ENCODE data around the gene MACROH2A1.

The MACROH2A1 gene

GRCh38 chr5:135342551-135342875 lies 56.5 kb downstream of the MACROH2A1 start:
- H3K36me3 ChIP-seq (ENCODE audit: low read depth) = peaks cover 94% of the 10 kb centered on the region

GRCh38 chr5:135341696-135342550 lies 57.1 kb downstream of the MACROH2A1 start:
- ATAC-seq (ENCODE audit: low read depth) (no peak), DNase-seq (ENCODE audit: low spot score) (no peak)
- Histone ChIP-seq H3K9me3 (ENCODE audit: severe bottlenecking) (no peaks in the 10 kb centered on the region), H3K4me3 (ENCODE audit: severe bottlenecking) (no peak overlapping the region), H3K36me3 (ENCODE audit: low read depth) (peaks cover 93% of the 10 kb centered on the region), H3K27me3 (ENCODE audit: insufficient read depth, poor library complexity, severe bottlenecking) (no peaks in the 10 kb centered on the region), H3K27ac (ENCODE audit: poor library complexity, severe bottlenecking) (no peak overlapping the region), H3K4me1 (ENCODE audit: insufficient read depth, poor library complexity, severe bottlenecking) (no peaks in the 10 kb centered on the region)
- TF ChIP-seq CTCF (IDR thresholded peaks at IDR 0.05; ENCODE audit: poor library complexity, severe bottlenecking) = no peak

More at GRCh38 chr5:135342551-135342875, 56.5 kb downstream of the MACROH2A1 start:
- Histone ChIP-seq H3K27me3 (ENCODE audit: insufficient read depth, poor library complexity, severe bottlenecking) (no peaks in the 10 kb centered on the region), H3K4me3 (ENCODE audit: severe bottlenecking) (no peak overlapping the region), H3K27ac (ENCODE audit: poor library complexity, severe bottlenecking) (no peak overlapping the region), H3K4me1 (ENCODE audit: insufficient read depth, poor library complexity, severe bottlenecking) (no peaks in the 10 kb centered on the region), H3K9me3 (ENCODE audit: severe bottlenecking) (no peaks in the 10 kb centered on the region)
- no peak for DNase-seq (ENCODE audit: low spot score)
- no peak for ATAC-seq (ENCODE audit: low read depth)
- TF ChIP-seq CTCF (IDR thresholded peaks at IDR 0.05; ENCODE audit: poor library complexity, severe bottlenecking) = no peak

- DNase-seq (ENCODE audit: low spot score) (peak; percentile 34), ATAC-seq (ENCODE audit: low read depth) (no peak)
- Histone ChIP-seq H3K36me3 (ENCODE audit: low read depth) (peaks cover 90% of the 10 kb centered on the region), H3K4me3 (ENCODE audit: severe bottlenecking) (no peak overlapping the region), H3K4me1 (ENCODE audit: insufficient read depth, poor library complexity, severe bottlenecking) (no peaks in the 10 kb centered on the region), H3K9me3 (ENCODE audit: severe bottlenecking) (no peaks in the 10 kb centered on the region), H3K27ac (ENCODE audit: poor library complexity, severe bottlenecking) (no peak overlapping the region), H3K27me3 (ENCODE audit: insufficient read depth, poor library complexity, severe bottlenecking) (no peaks in the 10 kb centered on the region)
- TF ChIP-seq CTCF (IDR thresholded peaks at IDR 0.05; ENCODE audit: poor library complexity, severe bottlenecking) = no peak
Observed at GRCh38 chr5:135341016-135341666, 57.9 kb downstream of the MACROH2A1 start.

- Histone ChIP-seq H3K4me3 (ENCODE audit: severe bottlenecking) (no peak overlapping the region), H3K27ac (ENCODE audit: poor library complexity, severe bottlenecking) (no peak overlapping the region), H3K36me3 (ENCODE audit: low read depth) (peaks cover 86% of the 10 kb centered on the region), H3K27me3 (ENCODE audit: insufficient read depth, poor library complexity, severe bottlenecking) (no peaks in the 10 kb centered on the region), H3K9me3 (ENCODE audit: severe bottlenecking) (no peaks in the 10 kb centered on the region), H3K4me1 (ENCODE audit: insufficient read depth, poor library complexity, severe bottlenecking) (no peaks in the 10 kb centered on the region)
- ATAC-seq (ENCODE audit: low read depth) (no peak), DNase-seq (ENCODE audit: low spot score) (no peak)
- TF ChIP-seq CTCF (IDR thresholded peaks at IDR 0.05; ENCODE audit: poor library complexity, severe bottlenecking) = no peak
Observed at GRCh38 chr5:135340568-135340967, 58.5 kb downstream of the MACROH2A1 start.

- no peak overlapping the region for H3K4me3 ChIP-seq (ENCODE audit: severe bottlenecking)
- H3K4me1 ChIP-seq (ENCODE audit: insufficient read depth, poor library complexity, severe bottlenecking) = no peaks in the 10 kb centered on the region
- H3K9me3 ChIP-seq (ENCODE audit: severe bottlenecking) = no peaks in the 10 kb centered on the region
Observed at GRCh38 chr5:135339623-135340022, 59.4 kb downstream of the MACROH2A1 start.

More at GRCh38 chr5:135339623-135340022, 59.4 kb downstream of the MACROH2A1 start:
- Histone ChIP-seq H3K27me3 (ENCODE audit: insufficient read depth, poor library complexity, severe bottlenecking) (no peaks in the 10 kb centered on the region), H3K27ac (ENCODE audit: poor library complexity, severe bottlenecking) (no peak overlapping the region), H3K36me3 (ENCODE audit: low read depth) (peaks cover 81% of the 10 kb centered on the region)
- ATAC-seq (ENCODE audit: low read depth) (no peak), DNase-seq (ENCODE audit: low spot score) (peak; percentile 20)
- TF ChIP-seq CTCF (IDR thresholded peaks at IDR 0.05; ENCODE audit: poor library complexity, severe bottlenecking) = no peak

Measured in RWPE2 (cell line).